NOMO-1 treated with dmso at 0.1 percent for 144 hours (cell line): ENCODE data around the gene ILF2.
"Not testable (repeated sequence)": the region's sequence is repeated elsewhere in the genome, so short reads cannot be mapped to it uniquely, and the experiment has no call there.

Experiments used
- DNase-seq: peaks from one replicate; lab custom pipeline; 2025; ENCODE audit not compliant: unreplicated experiment; lab: John Stamatoyannopoulos, UW

Gene ILF2

DNA sequence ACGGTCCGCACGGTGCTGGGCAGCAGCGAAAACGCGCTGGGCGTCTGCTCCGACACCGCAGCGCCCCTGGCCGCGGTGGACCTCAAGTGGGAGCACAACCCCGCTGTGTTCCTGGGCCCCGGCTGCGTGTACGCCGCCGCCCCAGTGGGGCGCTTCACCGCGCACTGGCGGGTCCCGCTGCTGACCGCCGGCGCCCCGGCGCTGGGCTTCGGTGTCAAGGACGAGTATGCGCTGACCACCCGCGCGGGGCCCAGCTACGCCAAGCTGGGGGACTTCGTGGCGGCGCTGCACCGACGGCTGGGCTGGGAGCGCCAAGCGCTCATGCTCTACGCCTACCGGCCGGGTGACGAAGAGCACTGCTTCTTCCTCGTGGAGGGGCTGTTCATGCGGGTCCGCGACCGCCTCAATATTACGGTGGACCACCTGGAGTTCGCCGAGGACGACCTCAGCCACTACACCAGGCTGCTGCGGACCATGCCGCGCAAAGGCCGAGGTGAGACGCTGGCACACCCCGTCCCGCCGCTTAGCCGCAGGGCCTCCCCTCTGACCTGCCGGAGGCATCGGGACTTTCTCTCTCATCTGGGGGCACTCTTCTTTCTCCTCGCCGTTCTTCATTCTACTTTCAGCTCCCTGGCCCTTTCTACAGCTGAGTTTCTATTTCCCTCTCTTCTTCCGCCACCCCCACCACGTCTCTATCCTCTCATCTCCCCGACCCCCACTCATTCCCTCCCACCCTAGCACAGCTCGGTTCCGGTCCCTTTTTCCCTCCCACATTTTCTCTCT lies 8.7 kb upstream of the ILF2 start:
- DNase-seq, result peak; percentile 9

DNA sequence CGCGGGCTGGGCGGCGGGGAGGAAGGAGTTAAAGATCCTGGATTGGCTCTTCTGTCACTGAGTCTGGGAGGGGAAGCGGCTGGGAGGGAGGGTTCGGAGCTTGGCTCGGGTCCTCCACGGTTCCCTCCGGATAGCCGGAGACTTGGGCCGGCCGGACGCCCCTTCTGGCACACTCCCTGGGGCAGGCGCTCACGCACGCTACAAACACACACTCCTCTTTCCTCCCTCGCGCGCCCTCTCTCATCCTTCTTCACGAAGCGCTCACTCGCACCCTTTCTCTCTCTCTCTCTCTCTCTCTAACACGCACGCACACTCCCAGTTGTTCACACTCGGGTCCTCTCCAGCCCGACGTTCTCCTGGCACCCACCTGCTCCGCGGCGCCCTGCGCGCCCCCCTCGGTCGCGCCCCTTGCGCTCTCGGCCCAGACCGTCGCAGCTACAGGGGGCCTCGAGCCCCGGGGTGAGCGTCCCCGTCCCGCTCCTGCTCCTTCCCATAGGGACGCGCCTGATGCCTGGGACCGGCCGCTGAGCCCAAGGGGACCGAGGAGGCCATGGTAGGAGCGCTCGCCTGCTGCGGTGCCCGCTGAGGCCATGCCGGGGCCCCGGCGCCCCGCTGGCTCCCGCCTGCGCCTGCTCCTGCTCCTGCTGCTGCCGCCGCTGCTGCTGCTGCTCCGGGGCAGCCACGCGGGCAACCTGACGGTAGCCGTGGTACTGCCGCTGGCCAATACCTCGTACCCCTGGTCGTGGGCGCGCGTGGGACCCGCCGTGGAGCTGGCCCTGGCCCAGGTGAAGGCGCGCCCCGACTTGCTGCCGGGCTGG lies 7.9 kb upstream of the ILF2 start, which contains the start of gene NPR1:
TSS of gene NPR1 (plus strand) at position 170 of the 818 bp plus-strand sequence. CDS start at position 591, 421 bp downstream.
- DNase-seq, result no peak

DNA sequence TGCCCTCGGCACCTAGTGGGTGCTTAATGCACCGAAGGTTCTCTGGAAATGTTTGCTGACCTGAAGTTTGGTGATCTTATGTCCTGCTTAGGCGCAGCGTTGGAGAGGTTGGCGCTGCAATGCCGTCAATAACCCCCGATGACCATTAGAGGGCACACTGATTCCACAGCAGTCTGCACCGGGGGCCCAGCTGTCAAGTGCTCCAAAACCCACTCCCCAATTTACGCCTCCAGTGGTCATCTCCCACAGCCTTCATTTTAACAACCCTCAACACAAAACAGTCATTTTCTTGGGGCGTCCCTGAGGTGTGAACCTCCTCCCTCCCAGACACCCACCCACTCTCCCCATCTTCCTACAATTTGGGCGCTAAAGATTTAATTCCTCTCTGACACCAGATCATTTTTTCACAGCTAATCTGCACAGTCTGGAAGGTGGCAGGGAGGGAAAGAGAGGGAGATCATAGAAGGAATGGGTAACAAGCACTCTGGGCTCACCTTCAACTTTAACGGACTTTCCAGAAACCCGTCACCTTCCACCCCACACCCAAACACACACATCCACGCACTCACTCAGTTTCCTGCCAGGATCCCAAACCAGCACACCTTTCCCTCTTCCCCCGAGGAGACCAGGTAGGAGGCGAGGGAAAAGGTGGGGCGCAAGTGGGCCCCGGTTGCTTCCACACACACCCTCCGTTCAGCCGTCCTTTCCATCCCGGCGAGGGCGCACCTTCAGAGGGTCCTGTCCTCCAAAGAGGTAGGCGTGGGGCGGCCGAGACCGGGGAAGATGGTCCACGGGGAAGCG lies 7.1 kb upstream of the ILF2 start:
- DNase-seq, result no peak

DNA sequence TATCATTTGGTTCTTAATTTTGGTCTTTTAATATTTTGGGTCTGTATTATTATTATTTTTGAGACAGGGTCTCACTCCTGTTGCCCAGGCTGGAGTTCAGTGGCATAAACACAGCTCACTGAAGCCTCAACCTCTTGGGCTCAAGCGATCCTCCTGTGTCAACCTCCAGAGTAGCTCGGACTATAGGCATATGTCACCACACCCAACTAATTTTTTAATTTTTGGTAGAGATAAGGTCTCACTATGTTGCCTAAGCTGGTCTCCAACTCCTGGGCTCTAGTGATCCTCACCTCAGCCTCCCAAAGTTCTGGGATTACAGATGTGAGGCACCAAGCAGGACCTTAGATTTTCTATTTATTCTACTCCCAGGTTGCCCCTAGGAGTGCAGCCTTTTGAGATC lies 2.7 kb upstream of the ILF2 start:
- no peak for DNase-seq

DNA sequence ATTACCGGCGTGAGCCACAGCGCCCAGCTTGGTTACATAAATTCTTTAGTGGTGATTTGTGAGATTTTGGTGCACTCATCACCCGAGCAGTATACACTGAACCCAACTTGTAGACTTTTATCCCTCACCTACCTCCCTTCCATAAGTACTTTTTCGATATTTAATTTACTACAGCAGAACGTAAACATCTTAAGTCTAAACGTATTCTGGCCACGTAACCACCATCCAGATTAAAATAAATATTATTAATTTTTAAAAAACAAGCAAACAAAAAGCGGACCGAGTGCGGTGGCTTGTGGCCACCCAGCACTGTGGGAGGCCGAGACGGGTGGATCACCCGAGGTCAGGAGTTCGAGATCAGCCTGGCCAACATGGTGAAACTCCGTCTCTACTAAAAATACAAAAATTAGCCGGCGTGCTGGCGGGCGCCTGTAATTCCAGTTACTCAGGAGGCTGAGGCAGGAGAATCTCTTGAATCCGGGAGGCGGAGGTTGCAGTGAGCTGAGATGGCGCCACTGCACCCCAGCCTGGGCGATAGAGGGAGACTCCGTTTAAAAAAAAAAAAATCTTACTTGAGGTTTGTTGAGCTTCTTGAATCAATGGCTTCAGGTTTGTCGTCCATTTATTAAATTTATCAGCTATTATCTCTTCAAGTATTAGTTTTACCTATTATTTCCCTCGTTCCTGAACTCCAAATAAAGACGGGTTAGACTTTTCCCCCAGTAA lies 998 bp upstream of the ILF2 start:
- DNase-seq, result peak; percentile 31

DNA sequence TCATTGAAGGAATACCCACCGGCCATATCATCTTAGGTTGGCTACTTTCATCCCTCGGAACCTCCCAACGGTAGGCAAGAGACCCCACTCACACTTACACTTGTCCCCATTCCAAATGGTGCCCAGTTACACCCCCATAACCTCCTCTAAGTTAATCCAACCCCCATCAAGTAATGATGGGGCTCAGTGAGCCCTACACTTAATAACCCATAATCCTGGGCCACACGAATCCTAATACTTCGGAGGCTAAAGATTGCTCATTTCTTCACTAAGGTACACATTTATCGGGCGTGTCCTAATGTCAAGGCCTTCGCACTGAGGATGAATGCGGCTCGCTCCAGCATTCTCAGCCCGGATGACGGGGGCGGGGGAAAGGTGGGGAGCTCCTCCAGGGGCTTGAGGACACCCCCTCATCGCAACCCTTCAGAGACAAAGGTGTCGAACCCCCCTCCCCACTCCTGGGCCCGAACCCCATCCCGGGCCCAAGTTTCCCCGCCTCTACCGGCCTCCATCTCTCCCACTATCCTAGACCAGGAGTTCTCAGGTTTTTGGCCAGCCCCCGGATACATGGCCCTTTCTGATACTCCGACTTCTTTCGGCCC lies 435 bp downstream of the ILF2 start:
- no peak for DNase-seq

DNA sequence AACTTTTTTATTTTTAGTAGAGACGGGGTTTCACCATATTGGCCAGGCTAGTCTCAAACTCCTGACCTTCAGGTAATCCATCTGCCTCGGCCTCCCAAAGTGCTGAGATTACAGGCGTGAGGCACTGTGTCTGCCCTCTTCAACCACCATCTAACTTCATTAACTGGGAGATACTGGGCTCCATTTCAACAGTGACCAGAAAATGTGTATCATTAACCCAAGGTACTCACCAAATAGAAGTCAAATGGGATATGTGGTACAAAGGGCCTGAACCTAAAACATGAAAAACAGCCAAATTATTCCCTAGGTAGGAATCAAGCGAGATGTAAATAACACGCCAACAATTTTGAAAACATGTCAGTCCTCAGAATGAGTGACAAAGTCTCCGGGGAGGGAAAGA lies 1.2 kb downstream of the ILF2 start:
- no peak for DNase-seq

DNA sequence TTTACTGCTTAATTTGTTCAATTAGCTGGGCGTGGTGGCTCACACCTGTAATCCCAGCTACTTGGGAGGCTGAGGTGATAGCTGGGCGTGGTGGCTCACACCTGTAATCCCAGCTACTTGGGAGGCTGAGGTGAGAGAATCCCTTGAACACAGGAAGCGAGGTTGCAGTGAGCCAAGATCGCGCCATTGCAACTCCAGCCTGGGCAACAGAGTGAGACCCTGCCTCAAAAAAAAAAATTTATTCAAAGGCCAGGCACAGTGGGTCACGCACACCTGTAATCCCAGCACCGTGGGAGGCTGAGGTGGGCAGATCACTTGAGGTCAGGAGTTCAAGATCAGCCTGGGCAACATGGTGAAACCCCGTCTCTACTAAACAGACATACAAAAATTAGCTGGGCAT lies 2.1 kb downstream of the ILF2 start:
- DNase-seq, result not testable (repeated sequence)

DNA sequence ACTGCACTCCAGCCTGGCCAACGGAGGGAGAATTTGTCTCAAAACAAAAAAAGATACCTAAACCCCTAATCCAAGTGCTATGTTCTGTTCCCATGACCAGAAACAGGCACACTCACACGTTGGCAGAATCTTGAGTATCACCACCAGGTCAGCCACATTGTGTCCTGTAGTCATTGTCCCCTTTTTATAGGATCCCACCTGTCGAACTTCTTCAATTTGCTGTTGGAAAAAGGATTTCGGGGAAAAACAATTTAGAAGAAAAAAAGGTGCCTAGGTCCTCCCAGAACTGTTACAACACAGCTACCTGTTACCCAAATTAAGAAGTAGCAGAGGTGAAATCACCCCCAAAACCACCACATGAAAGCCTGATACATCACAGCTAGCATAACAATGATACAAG lies 3.4 kb downstream of the ILF2 start:
- DNase-seq, result no peak

DNA sequence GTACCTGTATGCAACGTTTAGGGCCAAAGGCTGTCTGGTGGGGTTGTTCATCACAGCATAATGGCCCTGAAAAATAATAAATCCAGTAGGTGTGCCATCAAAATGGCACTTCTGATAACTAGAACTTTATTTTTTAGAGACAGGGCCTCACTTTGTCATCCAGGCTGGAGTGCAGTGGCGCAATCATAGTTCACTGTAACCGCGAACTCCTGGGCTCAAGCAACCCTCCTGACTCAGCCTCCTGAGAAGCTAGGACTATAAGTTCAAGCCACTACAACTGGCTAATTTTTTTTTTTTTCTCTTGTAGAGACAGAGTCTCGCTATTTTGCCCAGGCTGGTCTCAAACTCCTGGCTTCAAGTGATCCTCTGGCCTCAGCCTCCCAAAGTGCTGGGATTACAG lies 7.6 kb downstream of the ILF2 start:
- DNase-seq, result peak; percentile 9

DNA sequence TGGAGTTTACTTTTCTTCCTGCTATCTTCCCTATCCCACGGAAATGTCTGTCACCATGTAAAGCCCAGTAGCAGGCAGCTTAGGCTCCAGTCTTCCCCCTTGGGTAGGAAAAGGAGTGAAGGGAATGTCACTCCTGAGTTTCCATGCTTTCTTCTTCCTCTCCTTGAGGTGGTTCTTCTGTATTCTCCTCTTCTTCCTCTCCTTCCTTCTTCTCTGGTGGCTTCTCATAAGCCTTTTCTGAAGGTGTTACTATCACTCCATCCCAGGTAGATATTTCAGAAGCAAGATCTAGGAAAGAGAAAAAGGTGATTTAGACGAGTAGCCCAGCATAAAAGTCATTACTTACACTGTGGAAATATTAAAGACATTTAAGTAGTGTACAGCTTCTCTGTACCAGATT lies 8.5 kb downstream of the ILF2 start:
- no peak for DNase-seq

DNA sequence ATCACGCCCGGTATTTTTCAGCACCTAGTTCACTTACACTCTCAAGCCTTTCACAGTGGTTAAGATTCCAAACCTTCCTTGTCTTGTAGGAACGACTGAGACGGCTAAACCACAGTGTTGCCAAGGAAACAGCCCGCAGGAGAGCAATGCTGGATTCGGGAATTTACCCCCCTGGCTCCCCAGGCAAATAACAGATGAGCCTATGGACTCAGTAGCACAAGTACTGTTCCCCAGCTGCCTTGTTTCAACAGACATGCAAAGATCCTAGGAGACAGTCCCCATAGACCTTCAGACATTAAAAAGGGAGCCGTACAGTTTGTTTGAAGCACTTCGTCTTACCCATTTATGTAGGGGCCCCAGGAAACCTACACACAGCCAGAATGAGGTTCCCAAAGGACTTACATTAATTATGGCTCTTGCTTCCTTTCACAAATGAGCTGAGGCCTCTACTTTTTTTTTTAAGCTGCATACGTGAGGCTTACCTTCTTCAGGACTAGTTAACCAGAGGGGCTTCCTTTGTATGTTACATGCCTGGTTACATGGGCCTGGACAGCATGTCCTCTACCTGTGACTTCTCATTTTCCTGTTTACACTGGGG lies 9.6 kb downstream of the ILF2 start:
- no peak for DNase-seq

DNA sequence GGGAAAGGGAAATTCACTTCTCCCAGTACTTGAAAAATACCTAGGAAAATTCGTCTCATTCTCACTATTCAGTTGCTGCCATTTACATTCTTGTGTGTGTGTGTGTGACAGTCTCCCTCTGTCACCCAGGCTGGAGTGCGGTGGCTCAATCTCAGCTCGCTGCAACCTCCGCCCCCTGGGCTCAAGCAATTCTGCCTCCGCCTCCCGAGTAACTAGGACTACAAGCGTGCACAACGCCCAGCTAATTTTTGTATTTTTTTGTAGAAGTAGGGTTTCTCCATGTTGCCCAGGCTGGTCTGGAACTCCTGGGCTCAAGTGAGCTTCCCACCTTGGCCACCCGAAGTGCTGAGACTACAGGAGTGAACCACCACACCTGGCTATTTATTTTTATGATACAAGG lies 11.1 kb downstream of the ILF2 start:
- DNase-seq, result no peak

DNA sequence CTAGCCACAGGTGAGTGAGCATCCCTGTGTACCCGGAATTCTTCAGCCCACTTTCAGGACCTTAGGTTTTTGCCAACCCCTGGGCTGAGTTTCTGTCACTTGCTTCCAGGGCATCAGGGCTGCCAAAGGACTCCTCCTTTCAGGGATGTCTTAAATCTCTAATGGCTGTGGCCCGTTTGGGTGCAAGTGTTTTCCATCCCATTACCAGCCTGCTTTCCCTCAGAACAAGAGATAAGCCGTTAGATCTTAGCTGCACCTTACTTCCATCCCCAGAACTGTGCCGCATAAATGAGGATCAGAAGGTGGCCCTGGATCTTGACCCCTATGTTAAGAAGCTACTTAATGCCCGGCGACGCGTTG lies 11.6 kb downstream of the ILF2 start:
- DNase-seq, result no peak

DNA sequence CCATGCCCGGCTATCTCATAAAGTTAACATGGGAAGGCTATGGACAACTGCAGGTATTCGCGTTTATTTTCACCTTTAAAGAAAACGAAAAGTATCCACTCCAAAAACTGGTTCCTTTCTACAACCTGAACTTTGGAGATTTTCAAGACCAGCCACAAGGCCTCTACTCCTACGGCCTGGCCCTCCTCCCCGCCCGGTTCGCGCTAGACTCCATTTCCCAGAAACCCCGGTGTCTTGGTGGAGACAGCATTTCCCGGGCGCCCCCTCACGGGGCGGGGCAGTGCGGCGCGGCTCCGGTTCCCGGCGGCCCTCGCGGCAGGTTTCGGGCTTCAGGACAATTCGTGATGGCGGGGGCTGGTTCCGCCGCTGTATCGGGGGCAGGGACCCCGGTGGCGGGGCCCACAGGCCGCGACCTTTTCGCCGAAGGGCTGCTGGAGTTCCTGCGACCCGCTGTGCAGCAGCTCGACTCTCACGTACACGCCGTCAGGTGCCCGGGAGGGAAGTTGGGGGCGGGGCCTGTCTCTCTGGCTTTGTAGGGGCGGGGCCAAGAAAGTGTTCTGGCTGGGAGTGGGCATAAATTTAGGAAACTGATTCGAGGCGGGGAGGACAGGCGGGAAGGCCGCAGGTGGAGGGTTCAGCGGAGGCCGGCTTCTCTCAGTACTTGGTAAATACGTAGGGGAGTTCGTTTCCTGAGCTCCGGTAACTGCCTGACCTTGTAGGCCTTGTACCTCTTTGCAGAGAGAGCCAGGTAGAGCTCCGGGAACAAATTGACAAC lies 12.2 kb downstream of the ILF2 start, which contains the start of gene SNAPIN:
TSS of gene SNAPIN (plus strand) at position 304 of the 775 bp plus-strand sequence. CDS start at position 345, 41 bp downstream.
- DNase-seq, result peak; percentile 91

DNA sequence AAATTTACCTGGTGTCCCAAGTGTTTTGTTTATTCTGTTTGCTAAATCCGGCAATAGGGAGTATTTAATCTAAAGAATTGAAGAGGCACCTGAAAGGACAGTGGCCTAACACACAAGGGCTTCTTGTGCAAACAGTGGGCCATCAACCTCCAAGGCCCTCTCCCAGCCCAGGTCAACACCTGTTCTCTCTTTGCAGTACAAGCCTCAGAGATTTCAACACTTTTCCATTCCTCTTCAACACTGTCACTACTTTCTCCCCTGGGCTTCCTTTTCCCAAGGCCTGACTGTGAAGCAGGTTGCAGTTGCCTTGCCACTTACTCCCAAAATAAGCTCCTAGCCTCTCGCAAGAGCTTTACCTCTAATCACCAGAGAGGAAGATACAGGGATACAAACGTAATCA lies 15.5 kb downstream of the ILF2 start:
- DNase-seq, result no peak

DNA sequence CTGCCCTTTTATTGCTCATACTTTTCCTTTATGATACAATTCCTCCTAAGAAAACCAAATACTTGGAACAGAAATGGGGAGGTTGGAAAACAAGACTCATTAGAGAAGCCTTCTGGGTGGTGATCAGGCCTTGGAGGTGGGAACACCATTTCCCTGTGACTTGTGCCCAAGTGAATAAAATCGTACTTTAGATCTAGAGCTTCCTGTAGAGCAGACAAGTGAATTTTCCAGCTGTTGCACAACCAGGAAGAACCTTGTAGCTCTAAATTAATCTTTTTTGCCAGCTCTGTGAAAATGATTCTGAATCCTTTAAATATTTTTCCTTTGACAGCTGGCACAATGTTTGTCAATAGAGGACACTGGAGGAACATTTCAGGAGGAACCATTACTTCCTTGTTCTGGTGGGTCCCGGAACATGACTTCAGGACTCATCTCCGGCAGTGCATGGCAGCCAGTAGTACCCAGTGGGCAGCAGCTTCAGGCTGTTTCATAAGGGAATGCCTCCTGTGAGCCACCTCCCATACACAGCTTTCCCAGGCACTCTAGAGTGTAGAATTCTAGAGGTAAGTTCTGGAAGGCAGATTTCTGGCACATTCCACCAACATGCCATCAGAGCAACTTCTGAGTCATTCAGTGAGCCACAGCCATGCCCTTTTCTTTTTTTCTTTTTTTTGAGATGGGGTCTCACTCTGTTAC lies 17.8 kb downstream of the ILF2 start:
- DNase-seq, result no peak

DNA sequence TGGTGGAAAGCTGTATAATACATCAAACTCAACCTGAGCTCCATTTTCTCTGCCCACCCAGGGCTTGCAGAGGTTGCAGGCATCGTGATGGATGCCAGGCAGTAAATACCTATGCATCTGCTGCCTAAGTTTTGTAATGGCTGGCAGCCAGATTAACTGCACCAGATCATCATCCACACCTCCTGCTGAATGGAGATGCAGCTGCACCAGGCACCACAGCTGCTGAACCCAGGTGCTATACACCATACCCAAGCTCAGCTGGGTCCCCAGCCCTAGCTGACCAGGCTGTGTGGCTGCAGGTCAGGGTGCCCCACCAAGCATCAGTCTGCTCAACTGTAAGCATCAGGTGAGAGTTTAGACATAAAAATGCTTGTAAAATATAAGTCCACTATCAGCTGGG lies 19.0 kb downstream of the ILF2 start:
- no peak for DNase-seq

DNA sequence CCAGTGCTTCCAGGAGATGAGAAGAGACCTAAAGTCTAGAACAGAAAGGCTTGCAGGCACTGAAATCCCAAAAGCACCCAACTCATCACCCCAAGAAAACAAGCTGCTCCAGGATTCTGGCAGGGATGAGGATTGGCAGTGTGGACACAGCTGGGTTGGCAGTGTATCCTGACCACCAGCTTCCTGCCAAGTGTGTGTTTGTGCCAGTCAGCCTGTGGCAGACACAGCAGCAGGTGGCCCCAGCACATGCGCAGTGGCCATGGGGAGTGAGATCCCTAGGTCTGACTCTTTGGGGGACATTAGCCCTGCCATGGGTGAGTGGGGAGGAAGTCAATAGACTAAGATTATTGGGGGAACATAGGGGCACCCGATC lies 20.9 kb downstream of the ILF2 start:
- no peak for DNase-seq
